GM12878 (cell line): Measurements from ENCODE around the gene HSPB7. TPM values are rescaled to one million over a fixed set of nuclear protein-coding genes. Genes with fewer than 3 reads are reported as not detected.

ENCODE experiments used
- ATAC-seq: fragments of 200-7000 bp; cut with Tn5 transposase; 3 replicates; pipeline ENCODE4 v1.9.1; 2020; ENCODE audit warnings: mild to moderate bottlenecking, moderate library complexity
- BruUV-seq: library from RNA; stranded (reverse); fragments of 400-500 nt; replicated peaks from 2 replicates; lab custom pipeline; 2021; lab: Mats Ljungman, UMichigan
- CTCF ChIA-PET: fragments of 300-600 bp; sonication (Branson Sonifier 250); formaldehyde crosslinking; extraction: SDS; loops from one replicate; lab custom pipeline; 2021; ENCODE audit warnings: inconsistent platforms; lab: Yijun Ruan, JAX
- POLR2A ChIA-PET: fragments of 350-600 bp; formaldehyde crosslinking; extraction: SDS; loops from one replicate; lab custom pipeline; 2021; ENCODE audit warnings: inconsistent platforms; lab: Charles Lee
- RAD21 ChIA-PET: fragments of 300-600 bp; sonication (Branson Sonifier 250); formaldehyde crosslinking; loops from one replicate; lab custom pipeline; 2023; ENCODE audit warnings: antibody characterized with exemption; ENCODE audit not compliant: unreplicated experiment; lab: Charles Lee
- SMC1A ChIA-PET: fragments of 300-600 bp; sonication (Branson Sonifier 250); formaldehyde crosslinking; loops from one replicate; lab custom pipeline; 2023; ENCODE audit not compliant: unreplicated experiment, uncharacterized antibody; lab: Charles Lee
- DNase-seq: peaks from one replicate; pipeline ENCODE4 v3.0.0-alpha.2; 2011; ENCODE audit warnings: low read depth, low spot score
- FAIRE-seq: peaks from 3 replicates; lab custom pipeline; 2011; peaks lifted over from hg19 to GRCh38; lab: Jason Lieb, UNC
- H2AFZ ChIP-seq: 2 replicates; pipeline ENCODE4 v1.6.0; 2011; ENCODE audit warnings: low read depth, low read length, control low read depth; ENCODE audit not compliant: control insufficient read depth
- H3K27ac ChIP-seq: 2 replicates; pipeline ENCODE4 v1.5.1; 2011; ENCODE audit warnings: control low read depth; ENCODE audit not compliant: control insufficient read depth, insufficient read depth
- H3K27me3 ChIP-seq, 2 experiments: replicated peaks in 1 of 2; 2 replicates each; pipeline versions ENCODE4 v1.6.0 to v1.6.1; 2011; ENCODE audit warnings: low read length in 1 of 2; ENCODE audit not compliant: control insufficient read depth in 2 of 2, insufficient read depth in 2 of 2
- H3K36me3 ChIP-seq, 2 experiments: 2 replicates each; pipeline ENCODE4 v1.5.1; 2011; ENCODE audit warnings: low read length in 1 of 2; ENCODE audit not compliant: control insufficient read depth in 2 of 2, insufficient read depth in 2 of 2
- H3K4me1 ChIP-seq: 2 replicates; pipeline ENCODE4 v1.6.1; 2011; ENCODE audit warnings: mild to moderate bottlenecking, low read length, moderate library complexity, mixed read lengths; ENCODE audit not compliant: control insufficient read depth, insufficient read depth
- H3K4me2 ChIP-seq: 2 replicates; pipeline ENCODE4 v1.6.0; 2011; ENCODE audit warnings: control low read depth; ENCODE audit not compliant: control insufficient read depth, insufficient read depth
- H3K4me3 ChIP-seq: fragments of 200-600 bp; sonication (generic); 2 replicates; pipeline ENCODE4 v1.5.1; 2016
- H3K79me2 ChIP-seq: 2 replicates; pipeline ENCODE4 v1.6.0; 2011; ENCODE audit warnings: low read length; ENCODE audit not compliant: control insufficient read depth, insufficient read depth
- H3K9ac ChIP-seq: 2 replicates; pipeline ENCODE4 v1.8.0; 2011; ENCODE audit warnings: low read length, control low read depth, mixed read lengths; ENCODE audit not compliant: control insufficient read depth, insufficient read depth
- H3K9me3 ChIP-seq: replicated peaks from 3 replicates; pipeline ENCODE4 v1.5.1; 2011; ENCODE audit warnings: mild to moderate bottlenecking, low read length; ENCODE audit not compliant: control insufficient read depth, insufficient read depth
- H4K20me1 ChIP-seq: 2 replicates; pipeline ENCODE4 v1.6.0; 2011; ENCODE audit not compliant: control insufficient read depth, insufficient read depth
- CBX5 ChIP-seq: sonication (generic); IDR thresholded peaks from 2 replicates; pipeline ENCODE4 v1.6.1; 2016; ENCODE audit warnings: low read depth, moderate library complexity, mild to moderate bottlenecking, inconsistent platforms
- CEBPB ChIP-seq, 2 experiments: fragments of 150-350 bp in 1 of 2; IDR thresholded peaks; 2 replicates each; pipeline ENCODE4 v1.6.1; 2012 to 2014; ENCODE audit warnings: low read depth in 2 of 2, low read length in 2 of 2, borderline replicate concordance in 1 of 2, inconsistent platforms in 1 of 2
- ETV6 ChIP-seq, 2 experiments: fragments of 450-650 bp in 1 of 2; IDR thresholded peaks in 1 of 2; conservative IDR thresholded peaks in 1 of 2; 2 replicates each; pipeline ENCODE4 v1.6.1; 2014; ENCODE audit warnings: antibody characterized with exemption in 1 of 2, borderline replicate concordance in 1 of 2, low read depth in 1 of 2, mild to moderate bottlenecking in 1 of 2, moderate library complexity in 1 of 2
- GATAD2B ChIP-seq: fragments of 450-650 bp; conservative IDR thresholded peaks from 2 replicates; pipeline ENCODE4 v1.6.1; 2017; ENCODE audit warnings: low read depth, mild to moderate bottlenecking, moderate library complexity
- IRF5 ChIP-seq: fragments of 450-650 bp; IDR thresholded peaks from 2 replicates; pipeline ENCODE4 v1.6.1; 2017; ENCODE audit warnings: borderline replicate concordance
- MEF2A ChIP-seq: IDR thresholded peaks from 2 replicates; pipeline ENCODE4 v1.6.1; 2011; ENCODE audit warnings: low read depth, mild to moderate bottlenecking, low read length, moderate library complexity; ENCODE audit not compliant: insufficient read depth
- MYB ChIP-seq: fragments of 150-350 bp; IDR thresholded peaks from 2 replicates; pipeline ENCODE4 v1.6.1; 2014; ENCODE audit warnings: mild to moderate bottlenecking, low read depth, low read length, borderline replicate concordance
- NFIC ChIP-seq: IDR thresholded peaks from 2 replicates; pipeline ENCODE4 v1.6.1; 2012; ENCODE audit warnings: low read depth, mild to moderate bottlenecking, inconsistent platforms, low read length, moderate library complexity
- NFXL1 ChIP-seq: fragments of 450-650 bp; IDR thresholded peaks from 2 replicates; pipeline ENCODE4 v1.6.1; 2017; ENCODE audit warnings: antibody characterized with exemption, mild to moderate bottlenecking, borderline replicate concordance
- NR2C2 ChIP-seq: IDR thresholded peaks from 2 replicates; pipeline ENCODE4 v1.6.1; 2011; ENCODE audit warnings: borderline replicate concordance, low read depth; ENCODE audit not compliant: control insufficient read depth, insufficient read length
- PRDM15 ChIP-seq: fragments of 450-650 bp; formaldehyde crosslinking; IDR thresholded peaks from 2 replicates; pipeline ENCODE4 v1.4.0; 2020; ENCODE audit warnings: mild to moderate bottlenecking, moderate library complexity
- SMARCA5 ChIP-seq: fragments of 450-650 bp; IDR thresholded peaks from 2 replicates; pipeline ENCODE4 v1.6.1; 2017; ENCODE audit warnings: mild to moderate bottlenecking
- SPI1 ChIP-seq: IDR thresholded peaks from 2 replicates; pipeline ENCODE4 v1.6.1; 2011; ENCODE audit warnings: low read depth, mild to moderate bottlenecking, low read length, moderate library complexity, borderline replicate concordance; ENCODE audit not compliant: insufficient read depth
- USF1 ChIP-seq: IDR thresholded peaks from 2 replicates; pipeline ENCODE4 v1.6.1; 2011; ENCODE audit warnings: borderline replicate concordance, low read depth, mild to moderate bottlenecking, moderate library complexity, mixed read lengths, low read length; ENCODE audit not compliant: insufficient read depth; ENCODE audit errors: extremely low read length
- USF2 ChIP-seq: IDR thresholded peaks from 2 replicates; pipeline ENCODE4 v1.6.1; 2011; ENCODE audit warnings: low read depth, low read length, improper control_type of control experiment, borderline replicate concordance
- YY1 ChIP-seq: IDR thresholded peaks from 2 replicates; pipeline ENCODE4 v1.6.1; 2011; ENCODE audit warnings: low read depth, mild to moderate bottlenecking, low read length
- WGBS: methylation state at CpG from one replicate; pipeline ENCODE4 v1.1.6; 2016; ENCODE audit warnings: low lambda C conversion rate; ENCODE audit not compliant: insufficient replicate concordance, insufficient coverage; ENCODE audit errors: missing lambda C conversion rate; 5-methylcytosine and 5-hydroxymethylcytosine counted together
- in situ Hi-C: fragments of 300-500 bp; cut with MboI; formaldehyde crosslinking; loops from 9 replicates; pipeline ENCODE4 v1.14.3; 2018; ENCODE audit warnings: mixed read lengths
- intact Hi-C: fragments of 100-400 bp; cut with micrococcal nuclease; formaldehyde crosslinking; loops from one replicate; pipeline ENCODE4 v1.14.2; 2022; ENCODE audit not compliant: unreplicated experiment
- polyA plus RNA-seq, 11 experiments: library from polyadenylated mRNA; depleted of rRNA in 4 of 11; unstranded in 6 of 11; stranded (reverse) in 5 of 11; fragments of >200 nt; fragmentation: Nextera tagmentation in 4 of 11; fragmentation: Illumina TruSeq in 1 of 11; extraction: Ambion mirVana in 4 of 11; extraction: Trizol in 1 of 11; gene quantifications; 1 replicate in 1 of 11; 2 replicates in 10 of 11; pipeline versions ENCODE4 v1.2.1 to v1.2.3, GENCODE V29; 2011 to 2016; ENCODE audit warnings: inconsistent platforms in 2 of 11, missing spikeins in 2 of 11, low read depth in 1 of 11
- total RNA-seq, 4 experiments: library from RNA; depleted of rRNA in 3 of 4; stranded (reverse); fragments of >200 nt in 3 of 4; fragmentation: Illumina TruSeq in 1 of 4; extraction: Trizol in 1 of 4; gene quantifications; 2 replicates each; pipeline versions ENCODE4 v1.2.1 to v1.2.3, GENCODE V29; 2013 to 2021

HSPB7 gene
- total and polyA plus RNA-seq, 10 of the 15 experiments (the other 5 are each of a cell fraction or from before 2014, with no cell fraction given) = 0.34 TPM; not detected in 9

- peak; percentile 71 for ATAC-seq
- FAIRE-seq = peak; percentile 72
- in situ Hi-C loops (no loop called here), intact Hi-C loops (loop anchor here (1.0 to 10.0 kb wide), 3 partner anchors 9 to 450 kb away; partner anchors contain the start of genes CASP9 and DNAJC16)
- H4K20me1 ChIP-seq = no peaks in the 10 kb centered on the region
- peak overlapping the region; percentile 48 for H2AFZ ChIP-seq
- ChIA-PET SMC1A (interaction anchor here (0.8 to 5.0 kb wide), 21 partner anchors 10 to 274 kb away, joined by 3 to 53 read pairs (median 4); no protein-coding TSS in a partner anchor), CTCF (interaction anchor here (0.7 to 5.1 kb wide), 8 partner anchors 12 to 460 kb away, joined by 3 to 68 read pairs (median 6); partner anchors contain the start of gene SRARP), POLR2A (interaction anchor here (0.5 to 3.5 kb wide), 12 partner anchors 8 to 434 kb away, joined by 3 to 45 read pairs (median 6); partner anchors contain the start of gene SPEN), RAD21 (interaction anchor here (0.7 to 5.3 kb wide), 17 partner anchors 13 to 159 kb away, joined by 3 to 116 read pairs (median 6); partner anchors contain the start of gene SPEN)
- peak overlapping the region; percentile 80 for H3K27ac ChIP-seq
- peak overlapping the region; percentile 70 for H3K9ac ChIP-seq
- H3K4me3 ChIP-seq = peak overlapping the region; percentile 95
- H3K27me3 ChIP-seq = no peaks in the 10 kb centered on the region
- H3K79me2 ChIP-seq = peaks cover 20% of the 10 kb centered on the region
- BruUV-seq = TSS peak; percentile 81
- peaks cover 5 to 14% of the 10 kb centered on the region in 2 experiments for H3K36me3 ChIP-seq
- 2% methylated on average over 9 of the region's 9 CpGs for WGBS
- DNase-seq = no peak
- H3K9me3 ChIP-seq = peaks cover 5% of the 10 kb centered on the region; the same call in 2 of the 3 replicates
- peaks cover 4% of the 10 kb centered on the region for H3K4me1 ChIP-seq
- peak overlapping the region; percentile 75 for H3K4me2 ChIP-seq
- no peak for TF ChIP-seq SMARCA5
- TF ChIP-seq USF1 = no peak
- TF ChIP-seq SPI1 = no peak; the same call in 1 of the 2 replicates
- TF ChIP-seq NFXL1 = no peak
- peak; percentile 81 for TF ChIP-seq NFIC
- no peak for TF ChIP-seq MYB
- TF ChIP-seq IRF5 = no peak
- TF ChIP-seq CBX5 = no peak
- no peak for TF ChIP-seq CEBPB (IDR thresholded peaks at IDR 0.05; ENCODE audit: borderline replicate concordance in 1 of 2, low read depth in 2 of 2, low read length in 2 of 2)
- no peak for TF ChIP-seq YY1
- TF ChIP-seq ETV6 (conservative IDR thresholded peaks at IDR 0.05 in 1 of 2, IDR thresholded peaks at IDR 0.05 in 1 of 2; ENCODE audit: borderline replicate concordance in 1 of 2, low read depth in 1 of 2) = no peak
- TF ChIP-seq PRDM15 (CRISPR knock-in tag) = no peak
- TF ChIP-seq GATAD2B = no peak
- TF ChIP-seq USF2 = no peak
- TF ChIP-seq NR2C2 = no peak
- TF ChIP-seq MEF2A = 0 out of 2 replicates have a peak, but pooled peaks have one; percentile 1
These were observed 43.0 kb downstream of the HSPB7 start for GRCh38 chr1:15974855-15975254.
